Epithelial cell of esophagus (primary cell): Measurements from ENCODE around the gene RTCB.
A peak's percentile ranks its signal among the peaks of the same experiment; 100 is the strongest.
"Not testable (repeated sequence)": the region's sequence is repeated elsewhere in the genome, so short reads cannot be mapped to it uniquely, and the experiment has no call there.

ENCODE experiments used
- DNase-seq: peaks from one replicate; pipeline ENCODE4 v3.0.0; 2010; ENCODE audit warnings: low read depth
- H3K4me3 ChIP-seq: 2 replicates; pipeline ENCODE4 v1.5.1; 2011; ENCODE audit warnings: mild to moderate bottlenecking, low read length, control low read depth
- CTCF ChIP-seq: IDR thresholded peaks from 2 replicates; pipeline ENCODE4 v1.5.1; 2011; ENCODE audit warnings: low read depth, mild to moderate bottlenecking, low read length, control low read depth, inconsistent platforms; ENCODE audit not compliant: insufficient read depth; ENCODE audit errors: missing control alignments

The RTCB gene

GRCh38 chr22:32376681-32377080 lies 35.4 kb downstream of the RTCB start:
- no peak for DNase-seq
- no peak overlapping the region for H3K4me3 ChIP-seq
- TF ChIP-seq CTCF, result no peak

- no peak for TF ChIP-seq CTCF
- DNase-seq, result peak; percentile 36
- no peak overlapping the region for H3K4me3 ChIP-seq
Observed at GRCh38 chr22:32375678-32376450, 36.2 kb downstream of the RTCB start.

- no peak for DNase-seq
- TF ChIP-seq CTCF, result no peak
- H3K4me3 ChIP-seq, result no peak overlapping the region
Observed at GRCh38 chr22:32364210-32364609, 47.8 kb downstream of the RTCB start.

- no peak overlapping the region for H3K4me3 ChIP-seq
- TF ChIP-seq CTCF, result no peak
- no peak for DNase-seq
Observed at GRCh38 chr22:32361257-32361656, 50.8 kb downstream of the RTCB start.

- H3K4me3 ChIP-seq, DNase-seq: not testable (repeated sequence)
Observed at GRCh38 chr22:32360096-32360495, 52.0 kb downstream of the RTCB start.

- not testable (repeated sequence) for DNase-seq
Observed at GRCh38 chr22:32357567-32357966, 54.5 kb downstream of the RTCB start, which contains the start of gene RFPL3. Gene RFPL3 (plus strand): TSS chr22:32357867. CDS start chr22:32358072, 205 bp downstream.

GRCh38 chr22:32355760-32356159 lies 56.3 kb downstream of the RTCB start:
- TF ChIP-seq CTCF, result peak; percentile 51
- no peak overlapping the region for H3K4me3 ChIP-seq
- DNase-seq, result peak; percentile 38

More at GRCh38 chr22:32357567-32357966, 54.5 kb downstream of the RTCB start, which contains the start of gene RFPL3:
- H3K4me3 ChIP-seq, result not testable (repeated sequence)
